ENCODE results near the gene PPIA.
"Not testable (repeated sequence)": the region's sequence is repeated elsewhere in the genome, so short reads cannot be mapped to it uniquely, and the experiment has no call there.

The PPIA gene

DNA sequence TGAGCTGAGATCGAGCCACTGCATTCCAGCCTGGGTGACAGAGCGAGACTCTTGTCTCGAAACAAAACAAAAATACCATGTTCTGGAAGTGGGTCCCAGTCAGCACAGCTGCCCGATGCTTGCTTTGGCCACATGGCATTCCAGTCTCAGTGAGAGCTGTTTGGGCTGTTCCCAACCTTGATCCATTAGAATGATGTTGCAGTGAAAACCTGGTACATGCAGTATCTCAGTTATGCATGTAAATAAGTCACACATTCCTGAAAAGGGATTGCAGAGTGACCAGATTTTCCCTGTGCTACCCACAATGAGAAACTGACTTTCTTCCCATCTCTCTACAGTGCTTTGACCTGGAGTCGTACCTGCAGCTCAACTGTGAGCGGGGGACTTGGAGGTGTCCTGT is 32.4 kb upstream of the PPIA start:
- no peak for DNase-seq (ENCODE audit: low read depth in 3 of 3)

GRCh38 chr7:44764665-44765578 is 31.6 kb upstream of the PPIA start:
- no peak for DNase-seq (ENCODE audit: low read depth in 3 of 3)

- no peak for DNase-seq (ENCODE audit: low read depth in 3 of 3)
These were observed 30.7 kb upstream of the PPIA start for GRCh38 chr7:44765579-44766415.

GRCh38 chr7:44766416-44766801 is 30.1 kb upstream of the PPIA start:
- no peak for DNase-seq (ENCODE audit: low read depth in 3 of 3)

DNA sequence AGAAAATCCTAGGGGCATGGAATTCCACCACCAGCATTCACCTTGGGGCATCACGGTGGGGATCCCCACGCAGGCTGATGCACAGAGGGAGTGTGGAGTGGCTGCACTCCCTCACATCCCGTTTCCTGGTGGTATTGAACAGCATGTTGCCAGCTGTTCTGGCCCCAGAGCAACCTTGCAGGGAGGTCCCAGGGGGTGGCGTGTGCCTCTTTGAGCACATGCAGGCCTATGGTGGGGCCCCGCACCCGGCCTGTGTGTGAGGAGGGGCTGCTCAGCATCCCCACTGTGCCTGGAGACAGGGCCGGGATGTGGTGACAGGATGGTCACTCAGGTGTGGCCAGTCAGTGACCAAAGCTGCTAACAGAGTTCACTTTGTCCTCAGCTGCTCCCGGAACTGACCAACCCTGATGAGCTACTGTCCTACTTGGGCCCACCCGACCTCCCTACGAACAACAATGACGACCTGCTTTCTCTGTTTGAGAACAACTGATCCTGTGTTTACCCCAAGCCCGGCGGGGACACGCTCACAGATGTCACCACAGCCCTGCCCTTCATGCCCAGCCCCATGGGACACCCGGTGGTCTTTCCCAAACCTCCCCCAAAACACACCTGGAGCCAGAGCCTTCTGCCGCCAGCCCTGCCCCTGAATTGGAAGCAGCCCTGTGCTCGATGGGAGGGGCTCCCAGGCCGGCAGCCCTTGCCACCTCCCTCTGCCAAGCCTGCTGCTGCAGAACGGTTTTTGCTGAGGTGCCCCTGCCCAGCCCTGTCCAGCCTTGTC is 29.2 kb upstream of the PPIA start:
- DNase-seq (ENCODE audit: low read depth in 3 of 3): no peak

DNA sequence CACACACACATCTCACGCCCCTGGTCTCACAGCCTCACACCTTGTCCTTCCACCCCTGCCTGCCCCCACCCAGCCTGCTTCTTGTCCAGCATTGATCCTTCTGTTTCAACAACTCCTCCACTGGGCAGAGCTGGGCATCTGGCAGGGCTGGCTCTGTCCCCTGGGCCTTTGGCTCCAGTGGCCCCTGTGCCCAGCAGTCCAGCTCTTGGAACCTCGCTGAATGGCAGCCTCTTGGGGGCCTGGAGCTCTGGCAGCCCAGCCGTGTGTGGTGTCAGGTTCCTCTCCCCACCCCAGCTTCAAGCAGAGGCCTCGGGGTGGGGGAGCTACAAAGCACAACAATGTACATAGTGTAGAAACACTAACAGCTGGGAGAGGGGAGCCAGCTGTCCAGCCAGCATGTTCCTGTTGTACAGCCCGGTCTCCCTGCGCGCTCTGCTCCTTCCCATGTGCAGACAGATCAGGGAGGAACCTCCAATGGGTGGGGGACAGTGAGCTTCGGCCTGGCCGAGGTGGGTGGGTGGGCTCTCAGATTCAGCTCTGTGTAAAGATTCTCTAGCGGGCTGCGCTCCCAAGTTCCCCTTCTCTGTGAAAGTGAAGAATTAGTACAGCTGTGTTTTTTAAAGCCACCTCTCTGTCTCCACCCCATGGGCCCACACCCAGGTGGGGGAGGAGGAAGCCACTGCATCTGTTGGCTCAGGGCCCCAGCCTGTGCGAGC is 28.4 kb upstream of the PPIA start:
- DNase-seq (ENCODE audit: low read depth in 3 of 3): no peak

GRCh38 chr7:44768628-44769371 is 27.7 kb upstream of the PPIA start:
- no peak for DNase-seq (ENCODE audit: low read depth in 3 of 3)

GRCh38 chr7:44769376-44769775 is 27.1 kb upstream of the PPIA start:
- DNase-seq (ENCODE audit: low read depth in 3 of 3): no peak

DNA sequence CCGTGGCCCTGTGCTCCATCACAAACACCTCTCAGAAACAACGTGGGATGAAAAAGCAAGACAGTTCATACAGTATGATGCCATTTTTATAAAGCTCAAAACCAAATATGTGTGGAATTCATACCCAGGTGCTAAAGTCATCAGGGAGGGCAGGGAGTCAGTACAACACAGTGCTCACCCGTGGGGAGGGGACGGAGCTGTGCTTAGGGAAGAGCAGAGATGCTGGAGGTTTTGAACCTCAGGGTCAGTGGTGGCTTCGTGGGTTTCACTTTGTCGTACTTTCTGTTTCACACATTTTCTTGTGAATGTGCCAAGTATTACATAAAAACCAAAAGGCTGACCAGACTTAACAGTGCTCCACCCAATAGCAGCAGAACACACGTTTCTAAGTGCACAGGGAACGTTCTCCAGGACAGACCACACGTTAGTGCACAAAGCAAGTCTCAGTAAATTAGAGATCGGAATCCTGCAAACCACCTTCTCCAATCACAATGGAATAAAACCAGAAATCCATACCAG is 26.6 kb upstream of the PPIA start:
- DNase-seq (ENCODE audit: low read depth in 3 of 3): no peak

DNA sequence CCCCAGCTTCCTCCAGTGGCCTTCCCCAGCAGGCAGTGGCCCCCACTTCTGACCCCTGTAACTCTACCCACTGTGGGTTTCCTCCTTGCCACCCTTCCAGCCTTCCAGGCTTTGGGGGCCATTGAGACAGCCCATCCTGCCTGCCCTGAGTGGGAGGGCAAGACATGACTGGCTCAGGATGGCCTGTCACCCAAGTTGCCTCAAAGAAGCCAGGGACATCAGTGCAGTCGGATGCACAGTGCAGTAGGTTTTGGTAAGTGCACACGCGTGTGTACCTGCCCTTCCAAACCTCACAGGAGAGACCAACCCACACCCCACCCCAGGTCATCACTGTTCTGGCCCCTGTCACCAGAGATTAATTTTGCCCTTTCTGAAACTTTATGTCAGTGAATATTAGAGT is 25.1 kb upstream of the PPIA start:
- no peak for DNase-seq (ENCODE audit: low read depth in 3 of 3)

DNA sequence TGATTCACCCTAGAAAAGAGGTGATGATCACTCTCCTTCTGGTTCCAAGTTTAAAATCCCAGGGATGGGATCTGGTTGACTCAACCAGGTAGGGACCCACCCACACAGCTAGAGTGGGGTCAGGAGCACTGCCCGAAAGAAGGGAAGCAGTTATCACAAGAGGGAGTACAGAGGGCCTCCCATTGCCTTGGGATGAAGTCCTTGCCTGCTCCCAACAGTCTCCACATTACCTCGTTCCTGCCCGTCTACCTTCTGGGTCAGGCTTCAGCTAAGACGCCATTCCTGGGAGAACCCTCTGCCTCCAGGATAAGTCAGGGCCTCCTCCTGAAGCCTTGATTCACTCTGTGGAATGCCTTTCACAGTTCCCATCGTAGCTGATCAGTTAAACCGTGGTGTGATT is 24.0 kb upstream of the PPIA start:
- DNase-seq (ENCODE audit: low read depth in 3 of 3): no peak

DNA sequence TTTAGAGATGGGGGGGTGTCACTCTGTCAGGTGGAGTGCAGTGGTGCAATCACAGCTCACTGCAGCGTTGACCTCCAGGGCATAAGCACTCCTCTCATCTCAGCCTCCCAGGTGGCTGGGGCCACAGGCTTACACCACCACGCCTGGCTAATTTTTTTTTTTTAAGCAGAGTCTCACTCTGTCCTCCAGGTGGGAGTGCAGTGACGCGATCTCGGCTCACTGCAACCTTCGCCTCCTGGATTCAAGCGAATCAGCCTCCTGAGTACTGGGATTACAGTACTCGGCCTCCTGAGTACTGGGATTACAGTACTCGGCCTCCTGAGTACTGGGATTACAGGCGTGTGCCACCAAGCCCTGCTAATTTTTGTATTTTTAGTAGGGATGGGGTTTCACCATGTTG is 23.6 kb upstream of the PPIA start:
- no peak for DNase-seq (ENCODE audit: low read depth in 3 of 3)

GRCh38 chr7:44774486-44774885 is 22.0 kb upstream of the PPIA start:
- not testable (repeated sequence) for DNase-seq (ENCODE audit: low read depth in 3 of 3)

GRCh38 chr7:44775383-44776107 is 20.9 kb upstream of the PPIA start:
- no peak for DNase-seq (ENCODE audit: low read depth in 3 of 3)

- no peak for DNase-seq (ENCODE audit: low read depth in 3 of 3)
These were observed 20.3 kb upstream of the PPIA start for GRCh38 chr7:44776211-44776610.

DNA sequence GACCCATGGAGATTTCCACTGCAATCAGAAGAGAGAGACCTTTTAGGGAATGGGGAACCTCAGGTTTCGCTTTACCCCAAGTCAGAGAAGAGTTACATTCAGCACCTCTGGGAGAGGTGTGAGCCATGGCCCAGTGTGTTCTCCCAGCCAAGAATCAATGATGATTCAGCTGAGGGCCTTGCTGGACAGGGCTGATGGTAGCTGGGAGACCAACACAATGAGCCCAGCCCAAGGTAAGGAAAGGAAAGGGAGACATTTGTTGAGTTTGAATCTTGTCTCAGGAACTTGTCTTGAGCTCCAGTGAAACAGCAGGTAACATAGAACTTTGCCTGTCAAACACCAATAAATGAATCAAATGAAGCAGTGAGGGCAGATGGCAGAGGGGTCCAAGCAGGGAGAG is 14.0 kb upstream of the PPIA start:
- no peak for DNase-seq (ENCODE audit: low read depth in 3 of 3)

- DNase-seq (ENCODE audit: low read depth in 3 of 3): no peak
These were observed 13.1 kb upstream of the PPIA start for GRCh38 chr7:44783407-44783806.

GRCh38 chr7:44784364-44784763 is 12.1 kb upstream of the PPIA start:
- DNase-seq (ENCODE audit: low read depth in 3 of 3): no peak

GRCh38 chr7:44785218-44785617 is 11.3 kb upstream of the PPIA start:
- not testable (repeated sequence) for DNase-seq (ENCODE audit: low read depth in 3 of 3)

GRCh38 chr7:44787041-44787440 is 9.4 kb upstream of the PPIA start:
- no peak for DNase-seq (ENCODE audit: low read depth in 3 of 3)

Data from stimulated activated CD4-positive, alpha-beta T cell treated with anti-CD3 and anti-CD28 coated beads, TNF-alpha, amount 100 ng/mL, for 48 hours (primary cell).